Measurements from ENCODE around the gene DNAJB12.
"Not testable (repeated sequence)": the region's sequence is repeated elsewhere in the genome, so short reads cannot be mapped to it uniquely, and the experiment has no call there.

Gene DNAJB12

DNA sequence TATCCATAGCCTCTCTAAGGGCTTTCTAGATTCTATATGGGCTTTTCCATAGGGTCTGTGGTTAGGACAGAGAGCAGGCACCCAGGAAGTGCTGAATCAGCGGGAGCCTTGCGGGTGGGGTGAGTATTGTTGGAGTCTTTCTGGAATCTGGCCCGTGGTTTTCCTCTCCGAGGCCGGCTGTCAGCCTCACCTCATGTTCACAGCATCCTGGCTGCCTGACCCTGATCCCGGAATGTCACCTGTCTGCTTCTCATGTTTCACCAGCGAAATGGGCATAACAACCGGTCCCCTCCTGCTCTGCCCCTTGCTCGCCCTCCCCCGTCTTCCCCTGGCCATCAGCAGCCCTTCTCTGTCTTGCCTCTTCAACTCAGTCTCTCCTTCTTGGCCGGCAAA is 44.5 kb downstream of the DNAJB12 start:
- Histone ChIP-seq H3K27ac (ENCODE audit: low read length) (peak overlapping the region; percentile 63), H3K27me3 (ENCODE audit: insufficient read depth, low read length, poor library complexity) (no peaks in the 10 kb centered on the region), H2AFZ (ENCODE audit: low read depth, low read length) (no peak overlapping the region), H3K36me3 (ENCODE audit: insufficient read depth, low read length) (no peaks in the 10 kb centered on the region), H3K4me2 (ENCODE audit: insufficient read depth, low read length) (no peak overlapping the region), H3K9ac (ENCODE audit: low read depth, low read length) (no peak overlapping the region), H4K20me1 (ENCODE audit: insufficient read depth, low read length) (no peaks in the 10 kb centered on the region), H3K9me3 (ENCODE audit: insufficient read depth, low read length, severe bottlenecking) (no peaks in the 10 kb centered on the region), H3K4me3 (ENCODE audit: low read depth in 1 of 2, low read length in 2 of 2) (no peak overlapping the region), H3K4me1 (ENCODE audit: insufficient read depth, low read length) (peaks cover 54% of the 10 kb centered on the region), H3K79me2 (ENCODE audit: insufficient read depth, low read length) (no peaks in the 10 kb centered on the region)
- DNase-seq (no peak), ATAC-seq (ENCODE audit: insufficient read depth, low read depth) (no peak)
- TF ChIP-seq EZH2 (IDR thresholded peaks at IDR 0.05; ENCODE audit: borderline replicate concordance, low read depth, low read length, severe bottlenecking) = no peak

DNA sequence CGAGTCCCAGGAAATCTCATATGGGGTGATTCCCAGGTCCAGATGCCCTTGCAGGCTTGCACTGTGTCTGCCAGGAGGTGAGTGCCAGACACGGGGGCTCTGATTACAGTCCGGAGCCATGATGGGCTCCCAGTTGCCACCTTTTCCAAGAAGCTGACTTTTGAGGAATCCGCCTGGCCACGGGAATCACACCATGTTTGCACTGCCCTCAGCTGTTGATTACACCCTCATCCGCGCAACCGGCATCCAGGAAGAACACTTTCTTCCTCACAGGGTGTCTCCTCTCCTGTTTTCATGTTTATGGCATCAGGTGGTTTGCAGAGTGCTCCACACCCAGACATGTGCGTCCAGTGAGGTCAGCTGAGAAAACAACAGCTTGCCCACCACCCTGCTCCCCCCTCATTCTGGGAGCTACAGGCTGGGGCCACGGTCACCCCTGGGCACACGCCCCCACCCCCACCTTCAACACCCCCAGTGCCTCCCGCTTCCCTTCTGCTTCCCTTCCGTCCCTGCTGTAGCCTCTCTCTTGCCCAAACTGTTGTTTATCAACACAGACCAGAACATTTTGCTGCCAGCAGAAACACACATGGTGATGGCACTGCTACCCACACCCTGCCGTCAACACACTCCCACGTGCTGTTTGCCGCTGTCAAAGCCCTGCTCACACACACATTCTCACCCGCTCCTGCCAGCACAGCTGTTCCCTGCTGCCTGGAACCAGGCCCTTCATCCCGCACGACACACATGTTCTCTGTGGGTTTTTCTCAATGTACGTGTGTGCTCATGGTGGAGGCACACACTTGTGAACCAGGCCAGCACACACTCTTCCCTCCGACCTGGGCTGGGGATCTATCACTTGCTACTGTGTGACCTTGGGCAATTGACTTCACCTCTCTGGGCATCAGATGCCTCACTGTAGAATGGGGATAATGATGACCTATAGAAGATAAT is 45.2 kb downstream of the DNAJB12 start:
- ATAC-seq (ENCODE audit: insufficient read depth, low read depth) (peak; percentile 23; the same call in 1 of the 3 replicates), DNase-seq (no peak)
- Histone ChIP-seq H3K36me3 (ENCODE audit: insufficient read depth, low read length) (no peaks in the 10 kb centered on the region), H3K27ac (ENCODE audit: low read length) (peak overlapping the region; percentile 63), H3K4me2 (ENCODE audit: insufficient read depth, low read length) (no peak overlapping the region), H4K20me1 (ENCODE audit: insufficient read depth, low read length) (no peaks in the 10 kb centered on the region), H3K79me2 (ENCODE audit: insufficient read depth, low read length) (no peaks in the 10 kb centered on the region), H2AFZ (ENCODE audit: low read depth, low read length) (no peak overlapping the region), H3K9me3 (ENCODE audit: insufficient read depth, low read length, severe bottlenecking) (no peaks in the 10 kb centered on the region), H3K4me3 (ENCODE audit: low read depth in 1 of 2, low read length in 2 of 2) (no peak overlapping the region), H3K9ac (ENCODE audit: low read depth, low read length) (no peak overlapping the region), H3K27me3 (ENCODE audit: insufficient read depth, low read length, poor library complexity) (no peaks in the 10 kb centered on the region), H3K4me1 (ENCODE audit: insufficient read depth, low read length) (peaks cover 58% of the 10 kb centered on the region)
- TF ChIP-seq EZH2 (IDR thresholded peaks at IDR 0.05; ENCODE audit: borderline replicate concordance, low read depth, low read length, severe bottlenecking) = no peak
- TF ChIP-seq, protein P1, sequence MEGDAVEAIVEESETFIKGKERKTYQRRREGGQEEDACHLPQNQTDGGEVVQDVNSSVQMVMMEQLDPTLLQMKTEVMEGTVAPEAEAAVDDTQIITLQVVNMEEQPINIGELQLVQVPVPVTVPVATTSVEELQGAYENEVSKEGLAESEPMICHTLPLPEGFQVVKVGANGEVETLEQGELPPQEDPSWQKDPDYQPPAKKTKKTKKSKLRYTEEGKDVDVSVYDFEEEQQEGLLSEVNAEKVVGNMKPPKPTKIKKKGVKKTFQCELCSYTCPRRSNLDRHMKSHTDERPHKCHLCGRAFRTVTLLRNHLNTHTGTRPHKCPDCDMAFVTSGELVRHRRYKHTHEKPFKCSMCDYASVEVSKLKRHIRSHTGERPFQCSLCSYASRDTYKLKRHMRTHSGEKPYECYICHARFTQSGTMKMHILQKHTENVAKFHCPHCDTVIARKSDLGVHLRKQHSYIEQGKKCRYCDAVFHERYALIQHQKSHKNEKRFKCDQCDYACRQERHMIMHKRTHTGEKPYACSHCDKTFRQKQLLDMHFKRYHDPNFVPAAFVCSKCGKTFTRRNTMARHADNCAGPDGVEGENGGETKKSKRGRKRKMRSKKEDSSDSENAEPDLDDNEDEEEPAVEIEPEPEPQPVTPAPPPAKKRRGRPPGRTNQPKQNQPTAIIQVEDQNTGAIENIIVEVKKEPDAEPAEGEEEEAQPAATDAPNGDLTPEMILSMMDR (IDR thresholded peaks at IDR 0.05; ENCODE audit: borderline replicate concordance, extremely low read depth, low read length, poor library complexity, severe bottlenecking) = no peak

GRCh38 chr10:72308320-72308987 is 46.3 kb downstream of the DNAJB12 start:
- Histone ChIP-seq H3K9me3 (ENCODE audit: insufficient read depth, low read length, severe bottlenecking) (no peaks in the 10 kb centered on the region), H3K79me2 (ENCODE audit: insufficient read depth, low read length) (no peaks in the 10 kb centered on the region; the same call in 1 of the 2 replicates), H3K4me2 (ENCODE audit: insufficient read depth, low read length) (no peak overlapping the region), H3K27me3 (ENCODE audit: insufficient read depth, low read length, poor library complexity) (no peaks in the 10 kb centered on the region), H3K9ac (ENCODE audit: low read depth, low read length) (no peak overlapping the region), H3K4me3 (ENCODE audit: low read depth in 1 of 2, low read length in 2 of 2) (no peak overlapping the region), H4K20me1 (ENCODE audit: insufficient read depth, low read length) (no peaks in the 10 kb centered on the region), H3K36me3 (ENCODE audit: insufficient read depth, low read length) (no peaks in the 10 kb centered on the region), H3K4me1 (ENCODE audit: insufficient read depth, low read length) (peaks cover 66% of the 10 kb centered on the region), H3K27ac (ENCODE audit: low read length) (peak overlapping the region; percentile 63), H2AFZ (ENCODE audit: low read depth, low read length) (no peak overlapping the region)
- DNase-seq = peak; percentile 49
- TF ChIP-seq, protein P1 (IDR thresholded peaks at IDR 0.05; ENCODE audit: borderline replicate concordance, extremely low read depth, low read length, poor library complexity, severe bottlenecking) = no peak
- TF ChIP-seq EZH2 (IDR thresholded peaks at IDR 0.05; ENCODE audit: borderline replicate concordance, low read depth, low read length, severe bottlenecking) = no peak
- ATAC-seq (ENCODE audit: insufficient read depth, low read depth) = peak; percentile 53

DNA sequence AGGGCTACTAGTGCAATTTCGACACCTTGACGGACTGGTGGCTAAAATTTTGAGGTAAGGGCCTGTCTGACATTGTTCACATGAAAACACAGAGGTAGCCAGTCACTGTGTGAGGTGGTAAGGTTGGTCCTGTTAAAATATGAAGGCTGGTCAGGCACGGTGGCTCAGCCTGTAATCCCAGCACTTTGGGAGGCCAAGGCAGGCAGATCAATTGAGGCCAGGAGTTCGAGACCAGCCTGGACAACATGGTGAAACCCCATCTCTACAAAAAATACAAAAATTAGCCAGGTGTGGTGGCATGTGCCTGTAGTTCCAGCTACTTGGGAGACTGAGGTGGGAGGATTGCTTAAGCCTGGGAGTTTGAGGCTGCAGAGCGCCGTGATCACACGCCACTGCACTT is 47.0 kb downstream of the DNAJB12 start:
- DNase-seq; H3K9me3 ChIP-seq (ENCODE audit: insufficient read depth, low read length, severe bottlenecking); H2AFZ ChIP-seq (ENCODE audit: low read depth, low read length); ATAC-seq (ENCODE audit: insufficient read depth, low read depth); H3K27me3 ChIP-seq (ENCODE audit: insufficient read depth, low read length, poor library complexity); H4K20me1 ChIP-seq (ENCODE audit: insufficient read depth, low read length); H3K79me2 ChIP-seq (ENCODE audit: insufficient read depth, low read length); H3K36me3 ChIP-seq (ENCODE audit: insufficient read depth, low read length); H3K4me2 ChIP-seq (ENCODE audit: insufficient read depth, low read length); H3K4me3 ChIP-seq (ENCODE audit: low read depth in 1 of 2, low read length in 2 of 2); H3K9ac ChIP-seq (ENCODE audit: low read depth, low read length): not testable (repeated sequence)
- Histone ChIP-seq H3K27ac (ENCODE audit: low read length) (peak overlapping the region; percentile 57; the same call in 1 of the 2 replicates), H3K4me1 (ENCODE audit: insufficient read depth, low read length) (peaks cover 73% of the 10 kb centered on the region)
